Astrocyte (in vitro differentiated cells and primary cell): ENCODE results near the gene CORIN. TPM values are rescaled to one million over a fixed set of nuclear protein-coding genes. Genes with fewer than 3 reads are reported as not detected.

ENCODE experiments used
- DNase-seq: peaks from one replicate; pipeline ENCODE4 v3.0.0-alpha.2; 2010; ENCODE audit warnings: low read depth
- FAIRE-seq: peaks from 2 replicates; lab custom pipeline; 2011; peaks lifted over from hg19 to GRCh38; lab: Jason Lieb, UNC
- H2AFZ ChIP-seq: 2 replicates; pipeline ENCODE4 v1.6.0; 2012; ENCODE audit warnings: low read depth, low read length, inconsistent platforms
- H3K27ac ChIP-seq: 2 replicates; pipeline ENCODE4 v1.5.1; 2011; ENCODE audit warnings: low read depth, low read length, inconsistent platforms
- H3K27me3 ChIP-seq: 2 replicates; pipeline ENCODE4 v1.6.0; 2011; ENCODE audit warnings: low read length, inconsistent platforms; ENCODE audit not compliant: insufficient read depth
- H3K36me3 ChIP-seq: 2 replicates; pipeline ENCODE4 v1.5.1; 2011; ENCODE audit warnings: low read length, inconsistent platforms; ENCODE audit not compliant: insufficient read depth
- H3K4me1 ChIP-seq: 2 replicates; pipeline ENCODE4 v1.5.1; 2011; ENCODE audit warnings: low read length, inconsistent platforms; ENCODE audit not compliant: insufficient read depth
- H3K4me2 ChIP-seq: 2 replicates; pipeline ENCODE4 v1.6.0; 2012; ENCODE audit warnings: low read length, inconsistent platforms
- H3K4me3 ChIP-seq: 2 replicates; pipeline ENCODE4 v1.5.1; 2011; ENCODE audit warnings: low read depth, mild to moderate bottlenecking, low read length, inconsistent platforms; ENCODE audit not compliant: insufficient read depth
- H3K79me2 ChIP-seq: 2 replicates; pipeline ENCODE4 v1.6.0; 2012; ENCODE audit warnings: mild to moderate bottlenecking, low read length, inconsistent platforms; ENCODE audit not compliant: insufficient read depth
- H3K9ac ChIP-seq: 2 replicates; pipeline ENCODE4 v1.6.0; 2012; ENCODE audit warnings: mild to moderate bottlenecking, low read length, inconsistent platforms
- H3K9me3 ChIP-seq: 2 replicates; pipeline ENCODE4 v1.5.1; 2012; ENCODE audit warnings: low read depth, mild to moderate bottlenecking, low read length, inconsistent platforms; ENCODE audit not compliant: insufficient read depth
- H4K20me1 ChIP-seq: 2 replicates; pipeline ENCODE4 v1.6.0; 2012; ENCODE audit warnings: low read length, inconsistent platforms; ENCODE audit not compliant: insufficient read depth
- H3K27ac Mint-ChIP-seq: one replicate; pipeline ENCODE4 v1.8.0; 2021; ENCODE audit warnings: mild to moderate bottlenecking, mixed read lengths; ENCODE audit not compliant: unreplicated experiment
- H3K27me3 Mint-ChIP-seq: one replicate; pipeline ENCODE4 v1.8.0; 2021; ENCODE audit warnings: low read depth, mixed read lengths; ENCODE audit not compliant: unreplicated experiment
- H3K36me3 Mint-ChIP-seq: one replicate; pipeline ENCODE4 v1.8.0; 2021; ENCODE audit warnings: low read depth, mixed read lengths; ENCODE audit not compliant: unreplicated experiment
- H3K4me1 Mint-ChIP-seq: one replicate; pipeline ENCODE4 v1.8.0; 2021; ENCODE audit warnings: low read depth, mixed read lengths; ENCODE audit not compliant: unreplicated experiment
- H3K4me3 Mint-ChIP-seq: one replicate; pipeline ENCODE4 v1.8.0; 2021; ENCODE audit warnings: mild to moderate bottlenecking, moderate library complexity, mixed read lengths; ENCODE audit not compliant: unreplicated experiment
- H3K9me3 Mint-ChIP-seq: one replicate; pipeline ENCODE4 v1.8.0; 2021; ENCODE audit warnings: mild to moderate bottlenecking, mixed read lengths; ENCODE audit not compliant: unreplicated experiment
- EZH2 ChIP-seq: IDR thresholded peaks from 2 replicates; pipeline ENCODE4 v1.6.1; 2012; ENCODE audit warnings: mild to moderate bottlenecking, low read length, inconsistent platforms; ENCODE audit not compliant: insufficient read depth
- total RNA-seq: library from RNA; stranded (reverse); gene quantifications from 2 replicates; pipeline ENCODE4 v1.2.1, GENCODE V29; 2021
- TF ChIP-seq, protein P1 (sequence below): IDR thresholded peaks from 2 replicates; pipeline ENCODE4 v1.5.1; 2011; ENCODE audit warnings: low read depth, mild to moderate bottlenecking, inconsistent platforms, low read length, moderate library complexity; ENCODE audit not compliant: insufficient read depth

The CORIN gene
- total RNA-seq, 1 donor from 2014 or later: 0.20 TPM

DNA sequence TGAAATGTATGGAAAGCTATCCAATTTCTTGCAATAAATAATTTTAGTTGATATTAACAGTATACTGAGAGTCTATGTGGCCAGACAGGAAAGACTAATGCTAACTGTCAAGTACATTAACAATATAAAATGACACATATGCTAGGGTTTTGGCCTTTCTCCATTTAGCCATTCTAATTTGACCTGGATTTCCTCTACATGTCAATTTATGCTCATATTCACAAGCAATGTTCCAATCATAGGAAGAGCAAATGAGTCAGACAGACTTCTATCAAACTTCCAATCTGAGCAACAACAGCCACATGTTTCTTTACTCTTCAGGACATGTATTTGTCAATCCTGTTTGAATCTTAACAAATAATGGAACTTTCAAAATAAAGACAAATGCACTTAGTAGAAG is 53.6 kb downstream of the CORIN start:
- Histone ChIP-seq H3K27ac (no peak overlapping the region), H3K4me2 (no peak overlapping the region), H3K4me3 (no peak overlapping the region), H2AFZ (no peak overlapping the region), H3K79me2 (no peaks in the 10 kb centered on the region), H4K20me1 (no peaks in the 10 kb centered on the region), H3K27me3 (no peaks in the 10 kb centered on the region), H3K9ac (no peak overlapping the region), H3K9me3 (no peaks in the 10 kb centered on the region), H3K36me3 (no peaks in the 10 kb centered on the region), H3K4me1 (no peaks in the 10 kb centered on the region)
- Mint-ChIP-seq H3K36me3 (no peaks in the 10 kb centered on the region), H3K9me3 (no peaks in the 10 kb centered on the region), H3K4me1 (no peaks in the 10 kb centered on the region), H3K27ac (no peak overlapping the region), H3K27me3 (no peaks in the 10 kb centered on the region), H3K4me3 (no peak overlapping the region)
- DNase-seq: no peak
- FAIRE-seq: no peak
- TF ChIP-seq, protein P1, sequence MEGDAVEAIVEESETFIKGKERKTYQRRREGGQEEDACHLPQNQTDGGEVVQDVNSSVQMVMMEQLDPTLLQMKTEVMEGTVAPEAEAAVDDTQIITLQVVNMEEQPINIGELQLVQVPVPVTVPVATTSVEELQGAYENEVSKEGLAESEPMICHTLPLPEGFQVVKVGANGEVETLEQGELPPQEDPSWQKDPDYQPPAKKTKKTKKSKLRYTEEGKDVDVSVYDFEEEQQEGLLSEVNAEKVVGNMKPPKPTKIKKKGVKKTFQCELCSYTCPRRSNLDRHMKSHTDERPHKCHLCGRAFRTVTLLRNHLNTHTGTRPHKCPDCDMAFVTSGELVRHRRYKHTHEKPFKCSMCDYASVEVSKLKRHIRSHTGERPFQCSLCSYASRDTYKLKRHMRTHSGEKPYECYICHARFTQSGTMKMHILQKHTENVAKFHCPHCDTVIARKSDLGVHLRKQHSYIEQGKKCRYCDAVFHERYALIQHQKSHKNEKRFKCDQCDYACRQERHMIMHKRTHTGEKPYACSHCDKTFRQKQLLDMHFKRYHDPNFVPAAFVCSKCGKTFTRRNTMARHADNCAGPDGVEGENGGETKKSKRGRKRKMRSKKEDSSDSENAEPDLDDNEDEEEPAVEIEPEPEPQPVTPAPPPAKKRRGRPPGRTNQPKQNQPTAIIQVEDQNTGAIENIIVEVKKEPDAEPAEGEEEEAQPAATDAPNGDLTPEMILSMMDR: no peak
- TF ChIP-seq EZH2: no peak

DNA sequence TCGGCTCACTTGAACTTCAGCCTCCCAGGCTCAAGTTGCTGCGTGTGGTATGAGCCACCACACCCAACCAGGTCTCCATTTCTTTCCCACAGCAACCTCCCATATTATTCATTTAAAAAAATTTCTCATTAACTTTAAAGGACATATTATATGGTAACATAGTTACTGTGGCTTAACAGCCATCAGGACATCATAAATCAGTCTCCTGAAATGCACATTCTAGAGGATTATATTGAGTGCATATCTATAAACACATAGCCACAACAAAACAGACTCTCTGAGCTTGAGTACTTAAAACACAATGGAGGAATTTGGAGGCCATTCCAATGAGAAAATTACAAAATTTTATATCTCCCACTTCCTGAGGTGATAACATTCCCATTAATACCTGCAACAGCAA is 61.5 kb downstream of the CORIN start:
- Mint-ChIP-seq H3K9me3 (no peaks in the 10 kb centered on the region), H3K4me1 (no peaks in the 10 kb centered on the region), H3K36me3 (no peaks in the 10 kb centered on the region), H3K27me3 (no peaks in the 10 kb centered on the region), H3K4me3 (no peak overlapping the region), H3K27ac (no peak overlapping the region)
- no peak overlapping the region for H2AFZ ChIP-seq
- no peak overlapping the region for H3K27ac ChIP-seq
- no peaks in the 10 kb centered on the region for H3K79me2 ChIP-seq
- H3K9ac ChIP-seq: no peak overlapping the region
- H3K4me2 ChIP-seq: no peak overlapping the region
- H3K9me3 ChIP-seq: no peaks in the 10 kb centered on the region
- H3K27me3 ChIP-seq: no peaks in the 10 kb centered on the region
- no peaks in the 10 kb centered on the region for H3K4me1 ChIP-seq
- DNase-seq: no peak
- H3K36me3 ChIP-seq: no peaks in the 10 kb centered on the region
- no peaks in the 10 kb centered on the region for H4K20me1 ChIP-seq
- TF ChIP-seq, protein P1: no peak
- TF ChIP-seq EZH2: no peak
- FAIRE-seq: no peak
- no peak overlapping the region for H3K4me3 ChIP-seq

DNA sequence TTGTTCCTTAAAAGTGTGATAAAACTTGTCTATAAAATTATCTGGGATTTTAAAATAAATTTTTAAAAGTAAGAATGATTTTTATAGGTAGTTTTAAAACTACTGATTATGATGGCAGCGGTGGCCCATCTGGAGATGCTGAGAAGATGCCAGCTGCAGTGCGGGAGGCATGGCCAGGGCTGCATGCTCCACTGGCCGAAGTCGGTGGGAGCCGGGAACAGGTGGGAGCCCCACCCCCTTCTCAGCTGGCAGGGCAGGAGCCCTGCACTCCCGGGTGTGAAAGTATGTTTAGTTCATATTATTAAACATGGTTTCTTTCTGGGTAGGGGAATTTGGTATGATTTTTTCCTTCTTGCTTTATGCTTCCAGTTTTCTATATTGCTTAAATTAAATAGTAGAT is 63.8 kb downstream of the CORIN start:
- no peak for FAIRE-seq
- no peak overlapping the region for H3K4me3 Mint-ChIP-seq

More for the DNA sequence above, 63.8 kb downstream of the CORIN start:
- no peaks in the 10 kb centered on the region for H3K79me2 ChIP-seq
- Mint-ChIP-seq H3K27me3 (no peaks in the 10 kb centered on the region), H3K4me1 (no peaks in the 10 kb centered on the region), H3K36me3 (no peaks in the 10 kb centered on the region), H3K9me3 (no peaks in the 10 kb centered on the region), H3K27ac (no peak overlapping the region)
- no peaks in the 10 kb centered on the region for H3K9me3 ChIP-seq
- no peak overlapping the region for H3K27ac ChIP-seq
- H4K20me1 ChIP-seq: no peaks in the 10 kb centered on the region
- no peak overlapping the region for H3K9ac ChIP-seq
- TF ChIP-seq EZH2: no peak
- TF ChIP-seq, protein P1: no peak
- no peak overlapping the region for H3K4me3 ChIP-seq
- H3K4me1 ChIP-seq: no peaks in the 10 kb centered on the region
- H3K36me3 ChIP-seq: no peaks in the 10 kb centered on the region
- H3K27me3 ChIP-seq: no peaks in the 10 kb centered on the region
- no peak for DNase-seq
- H3K4me2 ChIP-seq: no peak overlapping the region
- no peak overlapping the region for H2AFZ ChIP-seq
